Activated naive CD4-positive, alpha-beta T cell treated with anti-CD3 and anti-CD28 coated beads, Interleukin-2, amount 50 U/mL, for 72 hours (primary cell): ENCODE results near the gene OPCML. TPM values are rescaled to one million over a fixed set of nuclear protein-coding genes. Genes with fewer than 3 reads are reported as not detected.

Experiments
- ATAC-seq, 2 donors: fragments of 150-1000 bp; cut with Tn5 transposase; 2 replicates each; pipeline ENCODE4 v1.10.0; 2021; ENCODE audit warnings: mild to moderate bottlenecking in 2 of 2, moderate library complexity in 2 of 2
- DNase-seq, 2 donors: peaks; one replicate each; pipeline ENCODE4 v3.0.0; 2021 to 2022; ENCODE audit warnings: low spot score in 2 of 2
- H3K27ac Mint-ChIP-seq, 2 donors: one replicate each; pipeline ENCODE4 v1.8.0; 2022; ENCODE audit warnings: mild to moderate bottlenecking in 2 of 2, mixed read lengths in 2 of 2
- H3K36me3 Mint-ChIP-seq, 2 donors: one replicate each; pipeline ENCODE4 v1.8.0; 2022; ENCODE audit warnings: mixed read lengths in 2 of 2
- H3K9me3 Mint-ChIP-seq, 2 donors: one replicate each; pipeline ENCODE4 v1.8.0; 2022; ENCODE audit warnings: mixed read lengths in 2 of 2
- total RNA-seq, 2 donors: library from RNA; stranded (reverse); gene quantifications; one replicate each; pipeline ENCODE4 v1.2.3, GENCODE V29; 2022

The OPCML gene
- total RNA-seq, 2 donors from 2014 or later = not detected

- ATAC-seq (no peak), DNase-seq (no peak)
- peaks cover 0 to 5% of the 10 kb centered on the region in 2 donors for H3K36me3 Mint-ChIP-seq
- peaks cover 3 to 8% of the 10 kb centered on the region in 2 donors for H3K9me3 Mint-ChIP-seq
- no peak overlapping the region for H3K27ac Mint-ChIP-seq
These were observed 303.6 kb downstream of the OPCML start for GRCh38 chr11:133228471-133229329.

DNA sequence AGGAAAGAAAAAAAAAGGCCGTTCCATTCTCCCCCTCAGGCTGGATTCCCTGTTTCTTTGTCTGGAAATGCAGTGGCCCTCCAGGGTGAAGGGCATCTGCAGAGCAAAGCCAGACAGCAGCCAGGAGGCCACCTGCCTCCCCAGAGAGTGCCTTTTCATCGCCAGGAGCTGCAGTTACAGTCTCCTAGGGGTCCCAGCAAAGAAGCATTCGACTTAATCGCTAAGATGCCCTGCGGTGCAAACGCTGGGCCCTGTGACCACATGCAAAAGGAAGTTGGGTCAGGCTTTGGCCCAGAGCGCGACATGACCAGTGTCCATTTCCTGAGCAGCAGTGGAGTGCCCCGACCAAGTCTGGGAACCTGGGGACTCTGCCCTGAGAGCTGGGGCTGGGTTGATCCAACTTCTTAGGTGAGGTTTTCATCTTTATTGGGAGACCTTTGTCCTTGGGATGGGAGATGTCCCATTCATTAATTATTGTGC is 304.6 kb downstream of the OPCML start:
- Mint-ChIP-seq H3K9me3 (peaks cover 0 to 5% of the 10 kb centered on the region in 2 donors), H3K27ac (no peak overlapping the region), H3K36me3 (peaks cover 0 to 5% of the 10 kb centered on the region in 2 donors)
- DNase-seq = no peak
- ATAC-seq = no peak

- ATAC-seq (no peak), DNase-seq (no peak)
- Mint-ChIP-seq H3K36me3 (no peaks in the 10 kb centered on the region), H3K27ac (no peak overlapping the region), H3K9me3 (no peaks in the 10 kb centered on the region)
These were observed 308.0 kb downstream of the OPCML start for GRCh38 chr11:133224271-133224670.

DNA sequence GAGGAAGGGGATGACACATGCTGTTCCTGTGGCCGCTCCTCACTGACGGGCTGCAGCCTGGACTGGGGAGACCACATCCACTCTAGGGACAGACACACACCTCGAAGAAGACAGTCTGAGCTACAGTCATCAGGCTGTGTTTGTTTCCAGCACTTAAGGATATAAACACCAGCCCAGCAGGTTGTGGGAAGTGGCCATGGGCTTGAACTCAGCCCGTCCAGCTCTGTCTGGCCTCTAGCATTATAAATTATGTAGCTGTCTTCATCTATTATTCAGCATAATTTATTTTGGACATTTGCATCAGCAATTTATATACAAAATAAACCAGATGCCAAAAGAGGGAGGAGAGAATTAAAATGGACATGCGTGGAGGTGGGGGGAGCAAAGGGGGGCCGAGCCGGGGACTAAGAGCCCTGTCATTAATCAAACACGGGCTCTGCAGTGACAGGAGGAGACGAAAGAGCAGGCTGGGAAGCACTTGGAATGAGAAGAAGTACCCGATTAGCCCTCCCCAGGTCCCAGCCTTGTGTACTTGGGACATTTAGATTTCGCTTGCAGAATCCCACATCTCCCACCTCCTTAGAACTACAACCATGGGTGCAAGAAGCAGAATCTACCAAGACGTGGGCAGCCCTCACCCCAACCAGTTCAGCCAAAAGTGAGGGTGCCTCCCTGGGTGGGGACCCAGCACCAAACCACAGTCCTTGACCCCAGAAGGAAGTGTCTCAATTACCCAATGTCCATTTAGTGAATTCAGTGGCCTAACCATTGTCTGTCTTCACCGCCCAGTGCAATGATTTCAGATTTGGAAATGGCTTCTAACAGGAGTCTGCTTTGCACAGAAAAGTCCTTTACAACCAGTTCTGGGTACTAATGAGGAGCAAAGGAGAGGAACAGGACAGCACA is 309.6 kb downstream of the OPCML start:
- DNase-seq = no peak
- Mint-ChIP-seq H3K9me3 (no peaks in the 10 kb centered on the region), H3K36me3 (no peaks in the 10 kb centered on the region), H3K27ac (no peak overlapping the region)
- no peak for ATAC-seq

DNA sequence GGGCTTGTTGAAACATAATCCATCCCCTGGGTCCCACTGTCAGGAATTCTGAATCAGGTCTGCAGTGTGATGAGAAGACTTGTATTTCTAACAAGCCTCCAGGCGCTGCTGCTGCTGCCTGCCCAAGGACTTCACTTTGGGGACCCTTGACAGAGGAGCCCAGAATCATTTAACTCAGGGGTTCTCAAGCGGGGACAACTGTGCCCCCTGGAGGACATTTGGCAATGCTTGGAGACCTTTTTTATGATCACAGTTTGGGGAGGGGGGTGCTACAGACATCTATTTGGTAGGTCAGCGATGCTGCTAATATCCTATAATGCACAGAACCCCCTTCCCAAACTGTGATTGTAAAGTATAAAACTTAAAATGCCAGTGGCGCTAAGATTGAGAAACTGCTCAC is 312.8 kb downstream of the OPCML start:
- Mint-ChIP-seq H3K27ac (no peak overlapping the region), H3K9me3 (peaks cover 0 to 3% of the 10 kb centered on the region in 2 donors), H3K36me3 (peaks cover 0 to 5% of the 10 kb centered on the region in 2 donors)
- DNase-seq = no peak
- ATAC-seq = no peak

DNA sequence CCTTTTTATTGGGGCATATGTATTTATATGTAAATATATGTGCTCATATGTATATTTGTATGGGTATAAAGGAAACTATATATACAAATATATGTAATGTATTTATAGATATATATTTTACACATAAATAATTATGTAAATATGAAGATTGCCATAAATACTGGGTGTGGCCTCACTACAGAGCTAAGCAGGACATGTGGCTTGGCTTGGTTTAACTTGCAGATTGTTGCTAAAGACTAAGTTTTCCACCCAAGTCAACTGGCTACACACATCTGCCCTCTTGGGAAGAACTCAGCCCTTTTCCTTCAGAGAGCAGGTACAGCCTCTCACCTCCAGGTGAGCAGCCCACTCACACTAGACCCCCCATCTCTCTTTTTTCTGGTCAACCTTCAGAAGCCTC is 315.5 kb downstream of the OPCML start:
- no peak for DNase-seq
- peaks cover 3 to 6% of the 10 kb centered on the region in 2 donors for H3K9me3 Mint-ChIP-seq
- ATAC-seq = no peak
- no peak overlapping the region for H3K27ac Mint-ChIP-seq
- peaks cover 0 to 5% of the 10 kb centered on the region in 2 donors for H3K36me3 Mint-ChIP-seq

DNA sequence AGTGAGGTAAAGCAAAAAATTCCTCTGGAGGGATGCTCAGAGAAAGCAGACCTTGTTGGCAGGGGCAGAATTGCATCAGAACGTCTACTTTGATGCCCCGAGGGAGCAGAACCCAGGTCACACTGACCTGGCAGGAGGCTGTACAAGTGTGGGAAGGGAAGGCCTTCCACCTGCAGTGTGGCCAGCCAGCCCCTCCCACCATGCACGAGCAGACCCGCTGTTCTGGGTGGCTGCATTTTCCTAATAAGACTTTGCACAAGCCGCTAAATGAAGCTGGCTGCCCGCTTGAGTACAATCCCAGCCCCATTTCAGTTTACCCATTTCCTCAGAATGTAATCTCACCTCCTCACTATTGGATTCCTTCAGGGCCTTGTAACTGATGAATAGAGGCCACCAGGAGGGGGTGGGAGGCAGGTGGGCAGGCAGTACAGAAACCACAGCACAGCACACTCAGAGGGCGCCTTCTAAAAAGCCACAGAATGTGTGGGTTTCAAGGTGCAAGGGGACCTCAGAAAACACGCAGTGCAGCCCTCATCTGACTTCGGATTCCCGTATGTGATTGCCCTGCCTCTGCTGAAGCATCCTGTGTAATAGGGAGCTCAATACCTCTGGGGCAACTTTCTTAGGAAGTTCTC is 316.6 kb downstream of the OPCML start:
- Mint-ChIP-seq H3K36me3 (peaks cover 0 to 5% of the 10 kb centered on the region in 2 donors), H3K27ac (no peak overlapping the region), H3K9me3 (peaks cover 3 to 6% of the 10 kb centered on the region in 2 donors)
- ATAC-seq (no peak), DNase-seq (no peak)

DNA sequence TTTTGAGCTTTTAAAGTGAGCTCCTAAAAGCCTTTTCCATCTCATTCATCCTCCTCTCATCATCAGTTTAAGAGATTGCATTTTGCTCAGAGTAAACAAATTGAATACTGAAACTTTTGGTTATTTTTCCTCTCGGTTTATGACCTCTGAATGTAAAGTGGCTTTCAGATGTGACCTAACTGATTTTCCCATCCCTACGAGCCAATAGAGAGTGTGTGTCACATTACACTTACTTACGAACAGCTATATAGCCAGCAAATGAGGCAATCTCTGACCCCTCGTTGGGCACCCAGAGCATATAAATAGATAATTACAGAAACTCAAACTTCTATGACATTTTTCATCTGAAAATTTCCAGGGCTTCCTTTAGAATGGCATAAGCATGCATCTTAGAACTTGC is 317.7 kb downstream of the OPCML start:
- peaks cover 0 to 5% of the 10 kb centered on the region in 2 donors for H3K36me3 Mint-ChIP-seq
- peaks cover 3 to 6% of the 10 kb centered on the region in 2 donors for H3K9me3 Mint-ChIP-seq
- DNase-seq (no peak), ATAC-seq (no peak)
- no peak overlapping the region for H3K27ac Mint-ChIP-seq

DNA sequence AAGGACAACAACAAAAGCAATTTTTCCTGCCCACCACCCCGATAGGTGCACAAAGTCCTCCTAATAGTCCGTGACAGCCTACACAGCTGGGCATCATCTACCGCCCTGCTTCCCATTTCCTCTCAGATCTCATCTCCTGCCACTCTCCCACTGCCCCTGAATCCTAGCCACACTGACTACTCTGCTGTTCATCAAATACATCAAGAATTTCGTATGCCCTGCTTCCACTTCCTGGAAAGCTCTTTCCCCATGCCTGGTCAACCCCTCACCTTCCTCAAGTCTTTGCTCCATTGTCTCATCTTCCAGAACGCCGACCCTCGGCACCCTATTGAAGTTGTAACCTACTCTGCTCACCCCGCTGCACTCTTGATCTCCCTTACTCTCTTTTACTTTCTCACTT is 320.1 kb downstream of the OPCML start:
- Mint-ChIP-seq H3K36me3 (peaks cover 0 to 5% of the 10 kb centered on the region in 2 donors), H3K27ac (no peak overlapping the region), H3K9me3 (peaks cover 3 to 6% of the 10 kb centered on the region in 2 donors)
- no peak for ATAC-seq
- DNase-seq = no peak

- no peak for ATAC-seq
- no peak for DNase-seq
- H3K36me3 Mint-ChIP-seq = no peaks in the 10 kb centered on the region
These were observed 324.3 kb downstream of the OPCML start for GRCh38 chr11:133207995-133208394.

GRCh38 chr11:133206313-133207005 is 325.8 kb downstream of the OPCML start:
- Mint-ChIP-seq H3K36me3 (no peaks in the 10 kb centered on the region), H3K27ac (no peak overlapping the region), H3K9me3 (peaks cover 0 to 3% of the 10 kb centered on the region in 2 donors)
- no peak for ATAC-seq
- DNase-seq = no peak

More at GRCh38 chr11:133207995-133208394, 324.3 kb downstream of the OPCML start:
- Mint-ChIP-seq H3K27ac (no peak overlapping the region), H3K9me3 (peaks cover under 1 to 6% of the 10 kb centered on the region in 2 donors)

DNA sequence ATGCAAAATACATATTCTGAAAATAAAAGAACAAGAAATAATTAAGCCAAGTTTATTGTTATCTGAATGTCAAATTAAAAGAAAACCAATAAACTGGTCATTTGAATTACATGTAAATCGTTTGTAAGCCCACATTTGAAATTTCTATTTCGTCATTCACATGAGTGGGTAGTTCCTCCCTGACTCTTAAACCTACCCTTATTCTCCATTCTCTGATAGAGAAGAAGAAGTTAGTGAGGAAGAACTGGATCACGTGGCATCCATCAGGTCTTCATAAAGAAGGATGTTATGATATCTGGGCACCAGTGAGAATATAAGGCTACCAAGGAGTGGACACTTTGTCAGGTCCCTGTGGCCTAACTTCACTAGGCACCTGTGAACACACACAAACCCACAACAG is 328.1 kb downstream of the OPCML start:
- H3K27ac Mint-ChIP-seq = no peak overlapping the region
- no peak for DNase-seq
- no peaks in the 10 kb centered on the region for H3K36me3 Mint-ChIP-seq
- ATAC-seq = no peak
- H3K9me3 Mint-ChIP-seq = peaks cover 0 to 3% of the 10 kb centered on the region in 2 donors

- Mint-ChIP-seq H3K9me3 (peaks cover 0 to 3% of the 10 kb centered on the region in 2 donors), H3K27ac (no peak overlapping the region), H3K36me3 (no peaks in the 10 kb centered on the region)
- ATAC-seq (no peak), DNase-seq (no peak)
These were observed 329.5 kb downstream of the OPCML start for GRCh38 chr11:133202816-133203215.

DNA sequence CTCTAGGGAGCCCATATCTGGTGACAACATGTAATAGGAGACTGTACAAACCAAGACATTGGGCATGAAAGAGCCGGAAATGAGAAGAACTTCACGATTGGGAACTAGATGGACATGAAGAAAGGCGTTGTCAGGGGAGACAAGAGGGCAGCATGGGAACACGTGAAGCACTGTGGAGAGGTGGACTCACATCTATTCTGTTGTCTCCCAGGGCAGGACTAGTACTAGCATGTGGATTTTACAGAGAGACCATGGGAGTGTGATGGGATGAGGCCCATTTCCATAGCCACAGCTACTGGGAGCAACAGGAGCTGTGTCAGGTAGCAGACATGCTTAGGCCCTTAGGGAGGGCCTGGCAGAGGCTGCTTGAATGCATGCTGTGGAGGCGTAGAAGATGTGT is 333.9 kb downstream of the OPCML start:
- ATAC-seq (no peak), DNase-seq (no peak)
- H3K27ac Mint-ChIP-seq = no peak overlapping the region
- no peaks in the 10 kb centered on the region for H3K36me3 Mint-ChIP-seq
- H3K9me3 Mint-ChIP-seq = peaks cover 0 to 7% of the 10 kb centered on the region in 2 donors

DNA sequence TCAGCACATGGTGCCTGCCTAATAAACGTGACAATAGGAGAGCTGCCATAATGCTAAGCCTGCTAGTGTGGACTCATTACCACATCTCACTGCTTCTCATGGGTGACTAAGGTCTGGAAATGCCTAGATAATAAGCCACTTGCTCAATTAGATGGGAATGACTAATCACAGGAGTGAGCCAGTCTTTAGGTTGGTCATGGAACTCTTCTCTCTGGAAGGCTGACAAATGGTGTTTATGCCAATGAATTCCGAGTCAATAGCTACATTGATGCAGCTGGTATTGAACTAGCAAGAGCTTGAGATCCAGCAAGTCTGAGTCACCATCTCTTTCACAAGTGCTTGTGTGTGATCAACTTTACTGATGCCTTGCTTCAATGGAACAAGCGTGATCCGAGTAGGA is 334.9 kb downstream of the OPCML start:
- DNase-seq (no peak), ATAC-seq (no peak)
- Mint-ChIP-seq H3K27ac (no peak overlapping the region), H3K36me3 (no peaks in the 10 kb centered on the region), H3K9me3 (peaks cover 0 to 4% of the 10 kb centered on the region in 2 donors)

DNA sequence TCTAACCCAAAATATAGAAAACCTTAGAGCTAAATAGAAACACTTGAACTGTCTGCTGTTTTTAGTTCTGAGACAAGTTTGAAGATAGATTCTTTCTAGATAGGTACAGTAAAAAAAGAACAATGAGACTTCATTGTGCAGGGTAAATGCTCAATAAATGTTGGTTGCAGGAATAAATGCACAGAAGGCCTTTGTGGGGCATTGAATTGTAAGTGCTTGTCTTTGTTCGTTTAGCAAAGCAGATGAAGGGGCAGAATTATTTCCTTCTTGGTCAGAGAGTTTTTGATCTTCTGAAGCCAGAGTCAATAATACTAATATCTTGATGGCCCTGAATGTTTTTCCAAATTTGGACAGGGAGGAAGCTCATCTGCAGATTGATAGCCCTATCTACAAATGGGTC is 340.4 kb downstream of the OPCML start:
- H3K36me3 Mint-ChIP-seq = no peaks in the 10 kb centered on the region
- ATAC-seq (no peak), DNase-seq (no peak)
- no peak overlapping the region for H3K27ac Mint-ChIP-seq
- H3K9me3 Mint-ChIP-seq = peaks cover 0 to 10% of the 10 kb centered on the region in 2 donors
